ENCODE data around the gene ATP6V1G1.

Gene ATP6V1G1

DNA sequence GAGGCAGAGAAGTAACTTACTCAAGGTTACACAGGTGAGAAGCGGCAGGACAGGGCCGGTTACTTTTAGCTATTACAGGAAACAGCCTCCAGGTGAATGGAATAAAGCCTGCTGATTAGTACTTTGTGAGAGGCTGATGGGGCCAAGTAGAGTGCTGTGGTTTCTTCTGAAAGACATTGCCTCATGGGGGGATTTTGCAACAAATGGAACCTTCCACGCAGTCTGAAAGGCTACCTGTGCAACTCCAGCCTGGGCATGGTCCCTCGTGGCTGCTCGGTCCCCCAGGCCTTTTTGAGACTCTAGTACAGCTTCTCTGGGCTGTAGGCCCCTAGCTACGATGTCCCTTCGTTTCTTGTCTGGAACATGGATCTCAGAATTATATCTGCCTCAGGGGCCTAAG lies 25.5 kb downstream of the ATP6V1G1 start:
- Histone ChIP-seq H3K4me1 (ENCODE audit: control insufficient read depth, insufficient read depth, low read length) (peaks cover 28% of the 10 kb centered on the region), H3K27me3 (ENCODE audit: control insufficient read depth, insufficient read depth, low read length) (peaks cover 9% of the 10 kb centered on the region), H3K9ac (ENCODE audit: low read length) (no peak overlapping the region), H3K27ac (ENCODE audit: low read depth, low read length) (no peak overlapping the region), H3K9me3 (ENCODE audit: control insufficient read depth, insufficient read depth, low read depth, low read length) (no peaks in the 10 kb centered on the region), H3K4me3 (ENCODE audit: low read depth, low read length) (no peak overlapping the region), H3K36me3 (ENCODE audit: control insufficient read depth, insufficient read depth, low read length) (no peaks in the 10 kb centered on the region)

DNA sequence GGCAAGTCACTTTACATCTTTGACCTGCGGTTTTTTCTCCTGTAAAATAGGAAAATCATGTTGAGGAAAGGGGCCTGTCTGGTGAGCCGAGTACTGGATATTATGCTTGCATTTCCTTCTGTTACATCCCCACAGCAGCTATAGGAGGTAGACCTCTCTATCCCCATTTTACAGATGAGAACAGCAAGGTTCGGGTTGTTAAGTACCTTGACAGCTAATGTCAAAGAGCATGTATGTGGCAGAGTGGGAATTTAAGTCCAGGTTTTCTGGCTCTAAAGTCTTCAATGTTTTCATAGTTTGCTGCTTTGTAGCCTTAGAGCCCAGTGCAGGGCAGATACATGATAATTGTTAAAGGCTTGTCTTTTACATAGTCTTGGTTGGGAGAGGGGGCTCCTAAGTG lies 26.4 kb downstream of the ATP6V1G1 start:
- Histone ChIP-seq H3K4me3 (ENCODE audit: low read depth, low read length) (no peak overlapping the region), H3K4me1 (ENCODE audit: control insufficient read depth, insufficient read depth, low read length) (peaks cover 28% of the 10 kb centered on the region), H3K9ac (ENCODE audit: low read length) (no peak overlapping the region), H3K27me3 (ENCODE audit: control insufficient read depth, insufficient read depth, low read length) (peaks cover 9% of the 10 kb centered on the region), H3K9me3 (ENCODE audit: control insufficient read depth, insufficient read depth, low read depth, low read length) (no peaks in the 10 kb centered on the region), H3K36me3 (ENCODE audit: control insufficient read depth, insufficient read depth, low read length) (no peaks in the 10 kb centered on the region; the same call in 1 of the 2 replicates), H3K27ac (ENCODE audit: low read depth, low read length) (no peak overlapping the region)

DNA sequence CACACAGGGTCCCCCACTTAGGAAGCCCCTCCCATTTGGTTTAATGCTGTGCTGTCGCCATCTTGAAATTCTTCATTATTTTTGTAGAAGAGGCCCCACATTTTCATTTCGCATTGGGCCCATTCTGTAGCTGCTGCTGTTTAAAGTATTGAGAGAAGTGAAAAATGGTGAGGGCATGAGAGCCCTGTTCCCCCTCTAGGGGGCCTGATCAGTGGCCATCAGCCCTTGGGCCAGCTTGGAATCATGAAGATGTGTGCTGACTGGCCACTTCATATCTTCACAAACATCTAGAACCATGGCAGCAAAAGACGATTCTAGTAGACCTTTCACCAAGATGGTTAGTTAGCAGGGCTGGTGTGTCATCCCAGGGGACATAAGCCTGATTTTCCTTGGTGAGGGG lies 26.8 kb downstream of the ATP6V1G1 start:
- no peak overlapping the region for H3K4me3 ChIP-seq (ENCODE audit: low read depth, low read length)

GRCh38 chr9:114616684-114617520 lies 29.3 kb downstream of the ATP6V1G1 start:
- Histone ChIP-seq H3K36me3 (ENCODE audit: control insufficient read depth, insufficient read depth, low read length) (no peaks in the 10 kb centered on the region; the same call in 1 of the 2 replicates), H3K4me1 (ENCODE audit: control insufficient read depth, insufficient read depth, low read length) (peaks cover 18% of the 10 kb centered on the region), H3K27me3 (ENCODE audit: control insufficient read depth, insufficient read depth, low read length) (no peaks in the 10 kb centered on the region), H3K27ac (ENCODE audit: low read depth, low read length) (no peak overlapping the region), H3K9ac (ENCODE audit: low read length) (no peak overlapping the region), H3K4me3 (ENCODE audit: low read depth, low read length) (no peak overlapping the region), H3K9me3 (ENCODE audit: control insufficient read depth, insufficient read depth, low read depth, low read length) (no peaks in the 10 kb centered on the region)

More for the DNA sequence above, 26.8 kb downstream of the ATP6V1G1 start:
- Histone ChIP-seq H3K9me3 (ENCODE audit: control insufficient read depth, insufficient read depth, low read depth, low read length) (no peaks in the 10 kb centered on the region), H3K9ac (ENCODE audit: low read length) (no peak overlapping the region), H3K27me3 (ENCODE audit: control insufficient read depth, insufficient read depth, low read length) (peaks cover 9% of the 10 kb centered on the region), H3K4me1 (ENCODE audit: control insufficient read depth, insufficient read depth, low read length) (peaks cover 28% of the 10 kb centered on the region), H3K36me3 (ENCODE audit: control insufficient read depth, insufficient read depth, low read length) (no peaks in the 10 kb centered on the region; the same call in 1 of the 2 replicates), H3K27ac (ENCODE audit: low read depth, low read length) (no peak overlapping the region)

DNA sequence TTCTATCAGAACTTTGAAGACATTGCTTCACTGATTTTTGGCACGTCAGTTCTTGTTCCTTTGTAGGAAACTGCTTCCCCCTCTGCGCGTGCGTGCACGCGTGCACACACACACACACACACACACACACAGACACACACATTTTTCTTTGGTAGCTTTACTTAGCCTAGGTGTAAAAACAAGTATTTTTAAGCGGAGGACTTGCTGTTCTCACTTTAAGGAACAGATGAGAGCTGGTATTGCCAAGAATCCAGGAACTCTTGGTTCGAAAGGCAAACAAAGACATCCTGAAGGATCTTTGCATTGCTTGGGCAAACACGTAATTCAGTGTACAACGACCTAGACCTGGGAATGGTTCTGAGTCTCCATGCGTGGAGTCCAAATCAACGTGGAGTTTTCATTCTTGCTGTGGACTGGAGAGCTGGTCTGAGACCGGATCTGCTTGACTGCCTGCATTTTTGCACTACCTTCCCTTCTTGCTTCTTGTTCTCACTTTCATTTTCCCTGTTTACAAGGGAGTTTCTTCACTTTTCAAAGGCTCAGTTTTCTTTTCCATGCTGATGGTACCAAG lies 31.7 kb downstream of the ATP6V1G1 start:
- Histone ChIP-seq H3K9ac (ENCODE audit: low read length) (no peak overlapping the region), H3K27me3 (ENCODE audit: control insufficient read depth, insufficient read depth, low read length) (no peaks in the 10 kb centered on the region), H3K36me3 (ENCODE audit: control insufficient read depth, insufficient read depth, low read length) (no peaks in the 10 kb centered on the region; the same call in 1 of the 2 replicates), H3K4me1 (ENCODE audit: control insufficient read depth, insufficient read depth, low read length) (no peaks in the 10 kb centered on the region), H3K27ac (ENCODE audit: low read depth, low read length) (no peak overlapping the region), H3K9me3 (ENCODE audit: control insufficient read depth, insufficient read depth, low read depth, low read length) (no peaks in the 10 kb centered on the region), H3K4me3 (ENCODE audit: low read depth, low read length) (no peak overlapping the region)

DNA sequence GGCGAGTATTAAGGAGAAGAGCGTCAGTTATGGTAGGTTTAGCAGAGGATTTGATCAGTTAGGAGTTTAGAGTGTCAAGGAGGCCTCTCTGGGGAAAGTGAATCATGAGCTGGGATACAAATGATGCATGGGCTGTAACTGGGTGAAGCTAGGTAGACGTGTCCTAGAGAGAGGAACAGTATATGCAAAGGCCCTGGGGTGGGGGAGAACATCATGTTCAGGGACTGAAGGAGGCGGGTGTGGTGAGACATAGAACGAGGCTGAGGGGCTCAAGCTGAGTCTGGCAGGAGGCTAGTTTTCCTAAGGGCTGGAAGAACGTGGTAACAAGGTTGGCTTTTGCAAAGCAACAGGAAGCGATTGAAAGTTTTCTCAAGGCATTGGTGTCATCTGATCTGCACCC lies 34.0 kb downstream of the ATP6V1G1 start:
- H3K9ac ChIP-seq (ENCODE audit: low read length), result no peak overlapping the region
- H3K36me3 ChIP-seq (ENCODE audit: control insufficient read depth, insufficient read depth, low read length), result no peaks in the 10 kb centered on the region; the same call in 1 of the 2 replicates
- H3K4me1 ChIP-seq (ENCODE audit: control insufficient read depth, insufficient read depth, low read length), result no peaks in the 10 kb centered on the region
- H3K4me3 ChIP-seq (ENCODE audit: low read depth, low read length), result no peak overlapping the region
- H3K27me3 ChIP-seq (ENCODE audit: control insufficient read depth, insufficient read depth, low read length), result no peaks in the 10 kb centered on the region
- no peak overlapping the region for H3K27ac ChIP-seq (ENCODE audit: low read depth, low read length)
- no peaks in the 10 kb centered on the region for H3K9me3 ChIP-seq (ENCODE audit: control insufficient read depth, insufficient read depth, low read depth, low read length)

- no peaks in the 10 kb centered on the region for H3K4me1 ChIP-seq (ENCODE audit: control insufficient read depth, insufficient read depth, low read length)
- no peaks in the 10 kb centered on the region for H3K9me3 ChIP-seq (ENCODE audit: control insufficient read depth, insufficient read depth, low read depth, low read length)
- no peak overlapping the region for H3K4me3 ChIP-seq (ENCODE audit: low read depth, low read length)
- no peaks in the 10 kb centered on the region; the same call in 1 of the 2 replicates for H3K36me3 ChIP-seq (ENCODE audit: control insufficient read depth, insufficient read depth, low read length)
- H3K27me3 ChIP-seq (ENCODE audit: control insufficient read depth, insufficient read depth, low read length), result no peaks in the 10 kb centered on the region
- no peak overlapping the region for H3K27ac ChIP-seq (ENCODE audit: low read depth, low read length)
- no peak overlapping the region for H3K9ac ChIP-seq (ENCODE audit: low read length)
Observed at GRCh38 chr9:114621975-114622609, 34.5 kb downstream of the ATP6V1G1 start.

DNA sequence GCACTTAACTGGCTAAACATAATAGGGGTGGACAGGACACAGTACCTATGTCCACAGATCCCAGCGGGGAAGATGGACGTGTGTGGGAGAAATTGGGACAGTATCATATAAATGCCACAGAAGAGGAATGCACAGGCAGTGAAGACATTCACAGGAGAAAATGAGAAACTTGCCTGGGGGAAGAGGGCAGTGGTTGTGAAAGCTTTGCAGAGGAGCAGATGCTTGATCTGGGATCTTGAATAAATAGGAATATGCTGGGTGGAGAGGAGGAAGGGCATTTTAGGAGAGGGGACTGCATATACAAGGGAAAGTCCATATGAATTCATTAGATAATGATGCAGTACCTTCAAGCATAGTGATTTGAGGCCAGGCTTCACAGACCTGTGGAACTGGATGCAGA lies 37.1 kb downstream of the ATP6V1G1 start:
- Histone ChIP-seq H3K9me3 (ENCODE audit: control insufficient read depth, insufficient read depth, low read depth, low read length) (no peaks in the 10 kb centered on the region), H3K4me1 (ENCODE audit: control insufficient read depth, insufficient read depth, low read length) (no peaks in the 10 kb centered on the region), H3K27ac (ENCODE audit: low read depth, low read length) (no peak overlapping the region), H3K36me3 (ENCODE audit: control insufficient read depth, insufficient read depth, low read length) (peaks cover 13% of the 10 kb centered on the region), H3K4me3 (ENCODE audit: low read depth, low read length) (no peak overlapping the region), H3K27me3 (ENCODE audit: control insufficient read depth, insufficient read depth, low read length) (no peaks in the 10 kb centered on the region), H3K9ac (ENCODE audit: low read length) (no peak overlapping the region)

DNA sequence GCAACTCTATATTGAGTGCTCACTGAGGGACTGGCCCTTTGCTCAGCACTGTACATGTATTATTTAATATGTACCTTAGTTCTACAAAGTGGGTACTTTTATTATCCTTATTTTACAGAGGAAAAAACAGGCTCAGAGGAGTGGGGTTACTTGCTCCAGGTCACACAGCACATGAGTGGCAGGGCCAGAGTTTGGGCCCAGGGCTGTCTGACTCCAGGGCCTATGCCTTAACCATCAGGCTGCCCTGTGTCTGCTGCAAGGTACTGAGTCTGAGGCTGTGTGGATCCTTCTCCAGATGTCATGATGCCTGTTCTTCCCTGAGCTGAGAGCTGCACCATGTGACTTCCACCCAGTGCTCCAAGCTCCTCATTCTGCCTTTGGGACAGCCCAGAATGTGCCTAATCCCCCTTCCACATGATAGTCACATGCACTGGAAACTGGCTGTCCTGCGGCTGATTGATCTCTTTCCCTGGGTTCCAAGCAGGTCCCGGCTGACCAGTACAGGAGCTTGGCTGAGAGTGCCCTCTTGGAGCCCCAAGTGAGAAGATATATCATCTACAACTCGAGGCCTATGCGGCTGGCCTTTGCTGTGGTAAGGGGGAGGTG lies 38.9 kb downstream of the ATP6V1G1 start:
- H3K36me3 ChIP-seq (ENCODE audit: control insufficient read depth, insufficient read depth, low read length), result peaks cover 23% of the 10 kb centered on the region
- H3K9ac ChIP-seq (ENCODE audit: low read length), result no peak overlapping the region
- H3K4me1 ChIP-seq (ENCODE audit: control insufficient read depth, insufficient read depth, low read length), result no peaks in the 10 kb centered on the region
- no peaks in the 10 kb centered on the region for H3K27me3 ChIP-seq (ENCODE audit: control insufficient read depth, insufficient read depth, low read length)
- no peak overlapping the region for H3K4me3 ChIP-seq (ENCODE audit: low read depth, low read length)
- no peak overlapping the region for H3K27ac ChIP-seq (ENCODE audit: low read depth, low read length)
- H3K9me3 ChIP-seq (ENCODE audit: control insufficient read depth, insufficient read depth, low read depth, low read length), result no peaks in the 10 kb centered on the region

- H3K4me1 ChIP-seq (ENCODE audit: control insufficient read depth, insufficient read depth, low read length), result no peaks in the 10 kb centered on the region
- H3K4me3 ChIP-seq (ENCODE audit: low read depth, low read length), result no peak overlapping the region
- no peak overlapping the region for H3K9ac ChIP-seq (ENCODE audit: low read length)
- H3K27ac ChIP-seq (ENCODE audit: low read depth, low read length), result no peak overlapping the region
- no peaks in the 10 kb centered on the region for H3K9me3 ChIP-seq (ENCODE audit: control insufficient read depth, insufficient read depth, low read depth, low read length)
- no peaks in the 10 kb centered on the region for H3K27me3 ChIP-seq (ENCODE audit: control insufficient read depth, insufficient read depth, low read length)
- H3K36me3 ChIP-seq (ENCODE audit: control insufficient read depth, insufficient read depth, low read length), result peaks cover 25% of the 10 kb centered on the region
Observed at GRCh38 chr9:114627553-114627952, 40.0 kb downstream of the ATP6V1G1 start.
